ENCODE data around the gene CDCA8. TPM values are rescaled to one million over a fixed set of nuclear protein-coding genes. Genes with fewer than 3 reads are reported as not detected.

The CDCA8 gene
- total and polyA plus RNA-seq, 9 of the 15 experiments (the other 6 are each of a cell fraction or from before 2014, with no cell fraction given) = 26.4 to 148 (median 81.8) TPM

GRCh38 chr1:37691497-37692077 is 729 bp upstream of the CDCA8 start (continued):
- TF ChIP-seq STAT6 (CRISPR knock-in tag; IDR thresholded peaks at IDR 0.05) = peak; percentile 67
- 0 out of 2 replicates have a peak, but pooled peaks have one; percentile 33 for TF ChIP-seq NR2C2 (CRISPR knock-in tag; IDR thresholded peaks at IDR 0.05)
- no peak for TF ChIP-seq NR2C2 (tag; IDR thresholded peaks at IDR 0.05)
- no peak for TF ChIP-seq ZNF444 (CRISPR knock-in tag; IDR thresholded peaks at IDR 0.05)
- TF ChIP-seq ATF3 (IDR thresholded peaks at IDR 0.05) = no peak
- TF ChIP-seq ATF3 (CRISPR knock-in tag; conservative IDR thresholded peaks at IDR 0.05) = no peak
- TF ChIP-seq HDAC2 (IDR thresholded peaks at IDR 0.05) = 0 out of 2 replicates have a peak, but pooled peaks have one; percentile 30
- no peak for TF ChIP-seq POLR2B (IDR thresholded peaks at IDR 0.05; ENCODE audit: low read depth, partially characterized antibody)
- TF ChIP-seq MBD1 (CRISPR knock-in tag; IDR thresholded peaks at IDR 0.05) = no peak
- no peak for TF ChIP-seq USF2 (CRISPR knock-in tag; IDR thresholded peaks at IDR 0.05)
- 0 out of 2 replicates have a peak, but pooled peaks have one; percentile 11 for TF ChIP-seq HIVEP1 (CRISPR knock-in tag; IDR thresholded peaks at IDR 0.05)
- no peak for TF ChIP-seq GTF2A2 (tag; IDR thresholded peaks at IDR 0.05)
- no peak for TF ChIP-seq ZNF121 (CRISPR knock-in tag; conservative IDR thresholded peaks at IDR 0.05)
- TF ChIP-seq ZNF699 (CRISPR knock-in tag; IDR thresholded peaks at IDR 0.05; ENCODE audit: insufficient replicate concordance) = no peak
- TF ChIP-seq MBD2 (IDR thresholded peaks at IDR 0.05; ENCODE audit: borderline replicate concordance, low read depth) = no peak
- peak; percentile 34 for TF ChIP-seq CBFA2T3 (IDR thresholded peaks at IDR 0.05)
- TF ChIP-seq ZBTB26 (CRISPR knock-in tag; IDR thresholded peaks at IDR 0.05) = 0 out of 2 replicates have a peak, but pooled peaks have one; percentile 44
- TF ChIP-seq SIN3A (IDR thresholded peaks at IDR 0.05; ENCODE audit: borderline replicate concordance in 2 of 2, control insufficient read depth in 1 of 2, low read depth in 2 of 2, low read length in 2 of 2) = peak in 1 of 2 experiments; percentile 67; a peak in 1 of 4 replicates
- no peak for TF ChIP-seq LEF1 (IDR thresholded peaks at IDR 0.05)
- no peak for TF ChIP-seq ZFP91 (CRISPR knock-in tag; IDR thresholded peaks at IDR 0.05)

Measured in K562 (cell line).